Transverse colon (tissue), 4 donors: ENCODE data around the gene SLIT1. TPM values are rescaled to one million over a fixed set of nuclear protein-coding genes. Genes with fewer than 3 reads are reported as not detected.
A peak's percentile ranks its signal among the peaks of the same experiment; 100 is the strongest.

Experiments used
- DNase-seq: peaks from one replicate; pipeline ENCODE4 v3.0.0-alpha.2; 2019
- H3K27ac ChIP-seq, 4 donors: fragments of 200-600 bp; sonication (generic); 2 replicates each; pipeline ENCODE4 v1.5.1; 2016 to 2018; ENCODE audit warnings: inconsistent platforms in 4 of 4
- H3K27me3 ChIP-seq: fragments of 200-600 bp; sonication (generic); 2 replicates; pipeline ENCODE4 v1.5.1; 2017; ENCODE audit warnings: inconsistent platforms
- H3K36me3 ChIP-seq, 4 donors: fragments of 200-600 bp; sonication (generic); 2 replicates each; pipeline ENCODE4 v1.5.1; 2017 to 2019; ENCODE audit warnings: inconsistent platforms in 4 of 4
- H3K4me1 ChIP-seq, 4 donors: fragments of 200-600 bp; sonication (generic); 2 replicates each; pipeline ENCODE4 v1.5.1; 2017 to 2020; ENCODE audit warnings: inconsistent platforms in 4 of 4
- H3K4me3 ChIP-seq, 4 donors: fragments of 200-600 bp; sonication (generic); 1 replicate in 1 of 4; 2 replicates in 3 of 4; pipeline versions ENCODE4 v1.5.1 to v1.6.1; 2017 to 2019; ENCODE audit warnings: inconsistent platforms in 4 of 4
- H3K9me3 ChIP-seq, 2 donors: fragments of 200-600 bp; sonication (generic); 2 replicates each; pipeline ENCODE4 v1.5.1; 2017 to 2019; ENCODE audit warnings: inconsistent platforms in 2 of 2
- CTCF ChIP-seq, 5 experiments: fragments of 200-600 bp in 3 of 5; fragments of 450-650 bp in 2 of 5; sonication (generic) in 3 of 5; IDR thresholded peaks; 1 replicate in 2 of 5; 2 replicates in 3 of 5; pipeline ENCODE4 v1.5.1; 2016 to 2017; ENCODE audit warnings: antibody characterized with exemption in 5 of 5, inconsistent platforms in 3 of 5, mild to moderate bottlenecking in 2 of 5, moderate library complexity in 1 of 5
- EP300 ChIP-seq: sonication (generic); formaldehyde crosslinking; IDR thresholded peaks from one replicate; pipeline ENCODE4 v1.6.1; 2017; ENCODE audit warnings: antibody characterized with exemption, low read depth
- POLR2A ChIP-seq: fragments of 450-650 bp; IDR thresholded peaks from one replicate; pipeline ENCODE4 v1.6.1; 2016; ENCODE audit warnings: antibody characterized with exemption, mild to moderate bottlenecking, moderate library complexity
- POLR2AphosphoS5 ChIP-seq, 3 donors: sonication (generic); formaldehyde crosslinking; IDR thresholded peaks; one replicate each; pipeline ENCODE4 v1.6.1; 2016; ENCODE audit warnings: antibody characterized with exemption in 3 of 3
- WGBS, 2 donors: methylation state at CpG; one replicate each; pipeline ENCODE4 v1.1.5; 2018; ENCODE audit warnings: low coverage in 1 of 2; 5-methylcytosine and 5-hydroxymethylcytosine counted together
- in situ Hi-C, 4 donors: fragments of 200-750 bp; cut with MboI; loops; one replicate each; pipeline versions ENCODE4 v1.15.0 to v1.15.1; 2017; ENCODE audit warnings: low sequenced_read_pairs in 3 of 4, low pct_ligation_motif_present in 1 of 4, low pct_unique_long_range_greater_than_20kb in 1 of 4
- intact Hi-C: fragments of 100-400 bp; cut with DNase I; formaldehyde crosslinking; loops from one replicate; pipeline ENCODE4 v1.15.1; 2023; ENCODE audit warnings: low total_unique reads
- total RNA-seq, 4 donors: library from RNA; depleted of rRNA; stranded (reverse); fragments of >200 nt; gene quantifications; one replicate each; pipeline ENCODE4 v1.1.0, GENCODE V29; 2016

The SLIT1 gene
- total RNA-seq, 4 donors from 2014 or later: 0.27 to 1.9 (median 0.32) TPM; not detected in 1

- peak; percentile 78 to 92 (median 85) for TF ChIP-seq CTCF (IDR thresholded peaks at IDR 0.05)
- TF ChIP-seq POLR2A: no peak
- no peaks in the 10 kb centered on the region for H3K9me3 ChIP-seq
- DNase-seq: peak; percentile 82
- WGBS, 2 donors: 30 to 36% methylated on average over 8 to 21 of the region's 21 CpGs
- H3K27ac ChIP-seq: no peak overlapping the region
- intact Hi-C loops (loop anchor here (5.0 kb wide), 1 partner anchor 139 kb away; no protein-coding TSS in a partner anchor), in situ Hi-C loops (loop anchor here in 2 of 4 donors (5.0 to 25.0 kb wide), 3 partner anchors 132 to 289 kb away; no protein-coding TSS in a partner anchor)
- H3K27me3 ChIP-seq: peaks cover 39% of the 10 kb centered on the region
- H3K36me3 ChIP-seq: no peaks in the 10 kb centered on the region
- no peak overlapping the region for H3K4me3 ChIP-seq
- H3K4me1 ChIP-seq: no peaks in the 10 kb centered on the region
Measured at GRCh38 chr10:97072851-97073665, 112.7 kb downstream of the SLIT1 start.

- no peaks in the 10 kb centered on the region for H3K4me1 ChIP-seq
- no peak overlapping the region for H3K27ac ChIP-seq
- intact Hi-C loops (loop anchor here (5.0 kb wide), 1 partner anchor 141 kb away; no protein-coding TSS in a partner anchor), in situ Hi-C loops (loop anchor here in 2 of 4 donors (5.0 to 25.0 kb wide), 3 partner anchors 133 to 291 kb away; no protein-coding TSS in a partner anchor)
- no peak for DNase-seq
- H3K36me3 ChIP-seq: no peaks in the 10 kb centered on the region
- no peak overlapping the region for H3K4me3 ChIP-seq
- peaks cover 39% of the 10 kb centered on the region for H3K27me3 ChIP-seq
- TF ChIP-seq POLR2A (no peak), EP300 (no peak), CTCF (IDR thresholded peaks at IDR 0.05) (no peak), POLR2AphosphoS5 (IDR thresholded peaks at IDR 0.05) (no peak)
- H3K9me3 ChIP-seq: no peaks in the 10 kb centered on the region
- 78 to 83% methylated on average over 7 of the region's 7 CpGs for WGBS, 2 donors
Measured at GRCh38 chr10:97071496-97071895, 114.3 kb downstream of the SLIT1 start.

- intact Hi-C loops: loop anchor here (5.0 kb wide), 1 partner anchor 143 kb away; no protein-coding TSS in a partner anchor
- in situ Hi-C loops: loop anchor here in 2 of 4 donors (5.0 to 25.0 kb wide), 3 partner anchors 135 to 293 kb away; no protein-coding TSS in a partner anchor
- Histone ChIP-seq H3K4me1 (no peaks in the 10 kb centered on the region), H3K4me3 (no peak overlapping the region), H3K27me3 (peaks cover 34% of the 10 kb centered on the region), H3K27ac (no peak overlapping the region), H3K36me3 (no peaks in the 10 kb centered on the region), H3K9me3 (no peaks in the 10 kb centered on the region)
- 50 to 70% methylated on average over 2 to 11 of the region's 11 CpGs for WGBS, 2 donors
- DNase-seq: no peak
- TF ChIP-seq POLR2AphosphoS5 (IDR thresholded peaks at IDR 0.05) (no peak), EP300 (no peak), CTCF (IDR thresholded peaks at IDR 0.05) (no peak), POLR2A (no peak)
Measured at GRCh38 chr10:97069576-97070362, 116.0 kb downstream of the SLIT1 start.

GRCh38 chr10:97069026-97069425 is 116.7 kb downstream of the SLIT1 start:
- Histone ChIP-seq H3K36me3 (no peaks in the 10 kb centered on the region), H3K4me3 (no peak overlapping the region), H3K27ac (no peak overlapping the region), H3K27me3 (peaks cover 28% of the 10 kb centered on the region), H3K4me1 (no peaks in the 10 kb centered on the region), H3K9me3 (no peaks in the 10 kb centered on the region)
- in situ Hi-C loops (loop anchor here in 1 of 4 donors (25.0 kb wide), 1 partner anchor 293 kb away; no protein-coding TSS in a partner anchor), intact Hi-C loops (no loop called here)
- no peak for DNase-seq
- 67% methylated on average over 2 of the region's 2 CpGs; no CpG with 5 or more reads in 1 of the 2 donors for WGBS, 2 donors
- TF ChIP-seq POLR2AphosphoS5 (IDR thresholded peaks at IDR 0.05) (no peak), CTCF (IDR thresholded peaks at IDR 0.05) (no peak), EP300 (no peak), POLR2A (no peak)
